Activated naive CD4-positive, alpha-beta T cell treated with anti-CD3 and anti-CD28 coated beads, Interleukin-2, amount 50 U/mL, for 16 hours (primary cell): ENCODE results near the gene TRMT1.
"Not testable (repeated sequence)": the region's sequence is repeated elsewhere in the genome, so short reads cannot be mapped to it uniquely, and the experiment has no call there.

Experiments used
- DNase-seq: peaks from one replicate; pipeline ENCODE4 v3.0.0-alpha.2; 2020

The TRMT1 gene

DNA sequence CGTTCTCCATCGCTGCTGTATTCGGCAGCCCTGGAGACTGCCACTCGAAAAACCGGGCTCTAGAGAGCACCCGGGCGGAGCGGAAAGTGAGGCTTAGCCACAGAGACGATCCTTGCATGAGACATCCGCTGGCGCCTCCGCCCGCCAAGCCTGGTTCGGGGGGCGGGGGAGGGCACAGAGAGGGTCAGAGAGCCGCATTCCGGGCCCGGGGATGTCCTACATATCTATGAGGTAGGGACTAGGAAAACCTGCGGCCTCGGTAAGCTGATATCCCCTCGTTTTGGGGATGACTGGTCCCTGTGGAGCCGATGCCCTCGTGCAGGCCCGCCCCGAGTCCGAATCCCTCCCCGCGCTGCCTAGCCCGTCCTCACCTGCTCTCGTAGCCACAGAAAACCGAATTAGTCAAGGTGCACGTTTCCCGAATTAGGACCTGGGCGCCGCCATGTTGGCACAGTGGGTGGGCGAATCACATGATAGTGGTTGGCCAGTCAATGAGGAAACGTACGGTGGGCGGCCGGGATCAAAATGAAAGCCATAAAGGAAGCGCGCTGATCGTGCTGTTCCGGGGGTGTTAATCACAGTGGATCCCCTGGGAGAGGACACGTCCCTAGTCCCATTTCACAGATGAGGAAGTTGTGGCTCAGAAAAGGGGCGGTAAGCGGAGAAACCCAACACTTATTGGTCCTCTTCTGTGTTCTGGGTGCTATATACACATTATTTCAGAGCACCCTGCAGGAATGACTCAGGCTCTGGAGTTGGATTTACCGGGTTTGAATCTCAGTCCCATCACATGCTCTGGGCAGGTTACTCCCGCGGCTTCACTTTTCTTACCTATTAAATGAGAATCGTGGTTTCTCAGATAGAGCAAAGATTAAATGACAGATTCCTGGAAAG, at the start of gene TRMT1:
Gene TRMT1 (minus strand): TSS at position 459 of the 894 bp plus-strand sequence. CDS start 341 bp downstream, at position 118.
- peak; percentile 95 for DNase-seq

- not testable (repeated sequence) for DNase-seq
Measured at GRCh38 chr19:13166151-13166550, 49.6 kb upstream of the TRMT1 start.

DNA sequence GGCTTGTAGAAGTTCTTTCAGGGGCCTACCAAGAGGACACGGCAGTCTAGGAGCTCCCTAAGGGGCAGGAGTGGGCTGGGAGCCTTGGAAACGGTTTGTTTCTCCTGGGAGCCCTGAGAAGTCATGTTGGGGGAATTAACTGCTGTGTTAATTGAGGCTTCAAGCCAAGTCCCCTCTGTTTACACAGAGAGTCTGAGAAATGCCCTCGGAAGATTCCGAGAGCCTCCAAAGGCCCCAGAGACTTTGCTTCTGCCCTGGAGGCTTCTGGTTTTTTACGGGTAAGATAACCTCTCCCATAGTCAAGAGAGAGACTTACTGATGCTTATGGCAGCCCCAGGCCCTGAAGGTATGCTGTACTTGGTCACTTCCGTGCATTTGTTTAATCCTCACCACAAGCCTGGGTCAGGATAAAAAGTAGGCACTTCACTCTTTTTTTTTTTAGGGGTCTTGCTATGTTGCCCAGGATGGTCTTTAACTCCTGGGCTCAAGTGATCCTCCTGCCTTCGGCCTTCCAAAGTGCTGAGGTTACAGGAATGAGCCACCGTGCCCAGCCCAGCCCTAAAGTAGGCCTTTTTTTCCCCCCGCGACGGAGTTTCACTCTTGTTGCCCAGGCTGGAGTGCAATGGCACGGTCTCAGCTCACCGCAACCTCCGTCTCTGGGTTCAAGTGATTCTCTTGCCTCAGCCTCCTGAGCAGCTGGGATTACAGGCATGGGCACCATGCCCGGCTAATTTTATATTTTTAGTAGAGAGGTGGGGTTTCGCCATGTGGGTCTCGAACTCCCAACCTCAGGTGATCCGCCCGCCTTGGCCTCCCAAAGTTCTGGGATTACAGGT, 48.8 kb upstream of the TRMT1 start:
- no peak for DNase-seq

DNA sequence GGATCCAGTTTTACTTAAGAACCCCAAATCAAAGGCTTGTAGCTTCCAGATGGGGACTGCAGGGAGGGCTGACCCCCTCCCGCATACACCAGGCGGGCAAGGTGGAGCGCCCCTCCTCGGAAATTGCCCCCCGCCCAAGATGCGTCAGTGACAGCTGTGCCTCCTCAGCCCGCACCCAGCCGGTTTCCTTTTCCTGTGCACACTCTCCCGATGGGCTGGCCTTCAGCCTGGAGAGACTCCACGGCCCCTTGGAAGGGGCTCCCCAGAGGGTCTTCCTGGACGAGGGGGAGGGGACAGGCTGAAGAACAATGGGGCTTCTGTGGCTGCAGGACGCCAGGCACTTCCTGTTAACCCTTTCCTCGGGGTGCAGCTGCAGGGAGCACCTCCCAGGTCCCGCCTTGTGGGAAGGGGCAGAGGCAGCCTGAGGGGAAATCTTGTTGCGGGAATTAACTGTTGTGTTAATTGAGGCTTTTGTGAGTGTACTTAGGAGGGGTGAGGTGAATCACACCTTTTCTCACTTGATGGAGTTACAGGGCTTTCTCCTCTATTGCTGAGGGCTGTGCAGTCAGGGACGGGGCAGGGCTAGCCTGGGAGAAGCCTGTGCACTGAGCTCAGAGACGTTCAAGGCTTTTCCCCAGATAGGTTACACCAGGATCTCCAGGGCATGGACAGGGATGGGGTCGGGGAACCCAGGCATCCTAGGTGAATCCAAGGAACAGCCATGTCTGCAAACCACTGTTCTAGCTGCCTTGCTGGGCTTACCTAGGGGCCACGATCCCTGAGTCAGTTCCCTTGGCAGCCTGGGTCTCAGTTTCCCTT, 48.0 kb upstream of the TRMT1 start:
- DNase-seq: peak; percentile 35

- DNase-seq: peak; percentile 38
Measured at GRCh38 chr19:13163609-13164342, 47.2 kb upstream of the TRMT1 start.

GRCh38 chr19:13162724-13163608, 46.4 kb upstream of the TRMT1 start:
- DNase-seq: peak; percentile 82

DNA sequence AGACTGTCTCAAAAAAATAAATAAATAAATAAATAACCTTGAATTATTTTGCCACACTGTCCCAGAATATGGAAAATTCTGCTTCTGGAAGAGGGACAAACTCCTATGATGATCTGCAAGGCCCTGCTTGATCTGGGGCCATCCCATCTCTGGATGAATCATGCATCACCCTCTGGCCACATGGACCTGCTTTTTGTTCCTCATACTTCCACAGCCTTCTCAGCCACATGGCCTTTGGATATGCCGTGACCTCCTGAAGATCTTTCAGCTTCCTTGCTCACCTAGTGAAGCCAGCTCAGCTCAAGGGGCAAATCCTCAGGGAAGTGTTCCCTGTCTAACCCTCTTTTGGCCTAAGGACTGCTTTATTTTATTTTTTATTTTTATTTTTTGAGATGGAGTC, 44.0 kb upstream of the TRMT1 start:
- DNase-seq: no peak

DNA sequence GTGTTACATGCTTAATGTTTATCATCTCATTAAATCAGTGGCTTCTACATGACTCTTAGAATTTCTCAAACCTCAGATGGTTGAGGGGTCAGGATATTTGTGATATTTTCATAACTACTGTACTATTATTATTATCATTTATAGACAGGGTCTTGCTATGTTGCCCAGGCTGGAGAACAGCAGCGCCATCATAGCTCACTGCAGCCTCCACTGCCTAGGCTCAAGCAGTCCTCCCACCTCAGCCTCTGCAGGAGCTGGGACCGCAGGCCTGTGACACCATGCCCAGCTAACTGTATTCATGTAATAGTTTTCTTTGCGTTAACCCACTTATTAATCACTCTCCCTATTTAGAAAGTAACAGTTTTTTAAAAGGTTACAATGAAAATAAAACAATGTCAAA, 43.2 kb upstream of the TRMT1 start:
- DNase-seq: no peak

GRCh38 chr19:13155472-13156359, 39.2 kb upstream of the TRMT1 start:
- DNase-seq: peak; percentile 57

- peak; percentile 76 for DNase-seq
Measured at GRCh38 chr19:13154911-13155471, 38.5 kb upstream of the TRMT1 start.

- peak; percentile 48 for DNase-seq
Measured at GRCh38 chr19:13154241-13154778, 37.8 kb upstream of the TRMT1 start.

- DNase-seq: peak; percentile 39
Measured at GRCh38 chr19:13153569-13154240, 37.2 kb upstream of the TRMT1 start.

- peak; percentile 94 for DNase-seq
Measured at GRCh38 chr19:13152974-13153568, 36.5 kb upstream of the TRMT1 start.

- no peak for DNase-seq
Measured at GRCh38 chr19:13152356-13152973, 35.9 kb upstream of the TRMT1 start.

- peak; percentile 94 for DNase-seq
Measured at GRCh38 chr19:13151605-13152355, 35.2 kb upstream of the TRMT1 start.

DNA sequence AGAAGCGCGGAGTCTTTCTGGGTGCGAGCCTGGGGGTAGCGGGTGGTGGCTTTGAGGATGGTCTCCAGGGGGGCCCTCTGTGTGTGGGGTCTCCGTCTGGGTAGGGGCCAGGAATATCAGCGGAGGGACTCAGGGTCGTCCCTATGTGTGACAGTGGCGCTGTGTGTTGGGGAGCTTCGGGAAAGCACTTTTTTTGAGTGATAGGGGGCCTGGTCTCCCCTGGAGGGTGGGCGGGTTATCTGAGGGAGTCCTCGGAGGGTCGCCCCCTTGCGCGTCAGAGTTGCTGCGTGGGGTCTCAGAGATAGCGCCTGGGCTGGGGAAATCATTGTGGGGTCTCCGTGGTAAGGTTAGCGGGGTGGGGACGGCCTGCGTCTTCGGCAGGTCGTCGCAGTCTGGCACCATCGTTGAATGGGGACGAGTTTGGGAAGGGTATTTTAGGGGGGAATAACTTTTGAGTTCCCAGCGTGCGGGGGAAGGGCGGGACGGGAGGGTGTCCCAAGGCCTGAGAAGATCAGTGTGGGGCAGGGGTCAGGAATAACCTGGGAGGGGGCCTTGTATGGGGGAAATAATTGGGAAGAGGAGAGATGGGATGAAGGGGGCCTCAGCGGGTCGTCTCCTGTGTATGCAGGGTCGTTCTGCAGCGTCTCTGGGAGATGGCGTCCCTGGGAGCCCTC, 34.5 kb upstream of the TRMT1 start:
- DNase-seq: peak; percentile 39
